Measurements from ENCODE around the gene KCNJ1. TPM values are rescaled to one million over a fixed set of nuclear protein-coding genes. Genes with fewer than 3 reads are reported as not detected.

The KCNJ1 gene
- total and polyA plus RNA-seq, 2 of the 8 experiments (the other 6 are each of a cell fraction or from before 2014, with no cell fraction given) = 0.17 to 0.23 TPM

DNA sequence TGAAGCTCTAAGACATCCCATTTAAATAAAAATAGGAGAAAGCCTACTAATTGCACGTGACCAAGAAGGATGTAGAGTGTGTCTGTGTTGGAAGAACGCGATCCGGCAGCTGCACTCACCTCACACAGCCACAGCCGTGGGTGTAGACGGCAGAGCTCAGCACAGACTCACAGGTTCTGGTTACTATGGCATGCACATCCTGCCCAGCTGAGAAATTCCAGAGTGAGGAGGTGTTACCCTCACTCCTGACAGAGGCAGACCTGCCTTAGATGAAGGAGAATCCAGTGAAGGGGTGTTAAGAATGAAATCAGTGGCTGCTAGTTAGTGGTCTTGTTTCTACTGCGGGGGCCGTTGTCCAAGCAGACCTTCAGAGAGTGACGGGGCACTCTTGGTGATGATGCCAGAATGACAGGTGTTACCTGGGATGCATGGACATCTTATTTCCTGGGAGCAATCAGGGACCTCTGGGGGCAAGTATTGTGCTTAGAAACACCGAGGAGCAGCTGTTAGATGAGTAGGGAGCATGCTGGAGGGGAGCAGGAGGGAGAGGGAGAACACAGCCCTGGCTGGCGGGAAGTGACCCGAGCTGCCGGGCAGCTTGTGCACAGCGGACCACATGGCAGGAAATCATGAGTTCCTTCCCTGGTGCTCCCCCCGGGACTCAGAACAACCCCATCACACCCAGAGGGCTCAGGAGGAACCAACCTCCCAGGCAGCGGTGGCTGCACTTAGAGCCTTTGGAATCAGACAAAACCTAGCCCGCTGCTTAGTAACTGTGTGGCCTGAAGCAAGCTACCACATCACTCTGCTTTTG, 36.4 kb upstream of the KCNJ1 start:
- Histone ChIP-seq H2BK5ac (ENCODE audit: low read depth, low read length) (no peak overlapping the region), H2BK15ac (ENCODE audit: low read length) (peak overlapping the region; percentile 35; the same call in 1 of the 2 replicates), H2BK120ac (replicated peaks; ENCODE audit: low read depth, low read length) (no peak overlapping the region), H3K79me1 (ENCODE audit: low read depth, low read length) (no peaks in the 10 kb centered on the region), H3K23me2 (ENCODE audit: low read depth, low read length) (peaks cover 6% of the 10 kb centered on the region; the same call in 1 of the 2 replicates), H3K79me2 (ENCODE audit: control insufficient read depth in 1 of 2, insufficient read depth in 2 of 2, low read length in 2 of 2) (no peaks in the 10 kb centered on the region), H3K14ac (ENCODE audit: insufficient read length) (no peak overlapping the region), H4K8ac (ENCODE audit: extremely low read depth, insufficient read depth, low read length) (no peak overlapping the region), H4K91ac (replicated peaks; ENCODE audit: insufficient read length, low read length) (no peak overlapping the region), H2BK12ac (ENCODE audit: low read depth, low read length) (no peak overlapping the region), H3K9ac (replicated peaks in 1 of 4; ENCODE audit: extremely low read depth in 1 of 4, low read depth in 3 of 4, low read length in 3 of 4) (no peak overlapping the region; a peak in 1 of 7 replicates), H2AFZ (ENCODE audit: low read length) (no peak overlapping the region), H2AK5ac (ENCODE audit: low read depth, low read length) (no peak overlapping the region), H3K18ac (ENCODE audit: extremely low read depth, low read length) (no peak overlapping the region), H3K27me3 (replicated peaks in 1 of 4; ENCODE audit: control insufficient read depth in 3 of 4, extremely low read depth in 1 of 4, insufficient read depth in 3 of 4, low read length in 3 of 4) (peaks cover 55 to 86% (median 80%) of the 10 kb centered on the region in 4 experiments), H3K56ac (replicated peaks; ENCODE audit: insufficient read length, low read depth, low read length) (no peak overlapping the region), H3K4me3 (ENCODE audit: extremely low read depth in 1 of 4, insufficient read depth in 2 of 4, low read depth in 3 of 4, low read length in 4 of 4) (peak overlapping the region; percentile 10 to 68 (median 26); a peak in 5 of 8 replicates), H4K20me1 (replicated peaks in 1 of 2; ENCODE audit: control insufficient read depth in 1 of 2, insufficient read depth in 2 of 2, low read length in 2 of 2) (peaks cover 3 to 16% of the 10 kb centered on the region in 2 experiments), H3K4me1 (replicated peaks in 1 of 4; ENCODE audit: control insufficient read depth in 3 of 4, insufficient read depth in 4 of 4, low read length in 3 of 4) (peaks cover 11 to 30% (median 23%) of the 10 kb centered on the region in 4 experiments), H3K4ac (replicated peaks; ENCODE audit: insufficient read length, low read depth, low read length) (no peak overlapping the region), H3K27ac (ENCODE audit: low read depth, low read length) (no peak overlapping the region), H3K4me2 (ENCODE audit: insufficient read depth in 1 of 2, low read depth in 2 of 2, low read length in 2 of 2) (peak overlapping the region; percentile 80 to 84), H2BK20ac (ENCODE audit: low read length) (no peak overlapping the region), H3K9me3 (ENCODE audit: insufficient read depth in 2 of 2, low read depth in 1 of 2, low read length in 1 of 2) (no peaks in the 10 kb centered on the region; a peak in 2 of 4 replicates), H3K36me3 (ENCODE audit: control insufficient read depth in 2 of 4, insufficient read depth in 4 of 4, low read length in 3 of 4) (no peaks in the 10 kb centered on the region), H3K23ac (ENCODE audit: insufficient read length) (no peak overlapping the region), H4K5ac (ENCODE audit: insufficient read length, low read depth, low read length) (no peak overlapping the region)
- ChIA-PET POLR2A (ENCODE audit: partially characterized antibody) (interaction anchor here (1.5 to 2.7 kb wide), 2 partner anchors 13 to 46 kb away, joined by 4 to 19 read pairs; partner anchors contain the start of gene KCNJ5), CTCF (ENCODE audit: partially characterized antibody) (interaction anchor here (0.5 to 14.9 kb wide), 11 partner anchors 14 to 82 kb away, joined by 3 to 332 read pairs (median 5); partner anchors contain the start of genes KCNJ5 and TP53AIP1)
- no peak for FAIRE-seq
- WGBS, 2 experiments (ENCODE audit: extremely low coverage in 1 of 2, insufficient coverage in 1 of 2, insufficient read length in 1 of 2, insufficient replicate concordance in 2 of 2, low coverage in 1 of 2, low lambda C conversion rate in 2 of 2, missing lambda C conversion rate in 1 of 2) = 4% methylated on average over 17 of the region's 17 CpGs; no CpG with 5 or more reads in 1 of the 2 experiments
- DNase-seq (ENCODE audit: low read depth in 1 of 2, low spot score in 2 of 2) = peak in 1 of 2 experiments; percentile 64
- no peak for TF ChIP-seq MAFK (IDR thresholded peaks at IDR 0.05; ENCODE audit: low read depth, low read length)
- peak; percentile 57; the same call in 1 of the 2 replicates for TF ChIP-seq SUZ12 (IDR thresholded peaks at IDR 0.05; ENCODE audit: low read length)
- TF ChIP-seq RXRA (IDR thresholded peaks at IDR 0.05; ENCODE audit: insufficient read depth, low read depth, low read length) = no peak
- TF ChIP-seq SIN3A (conservative IDR thresholded peaks at IDR 0.05 in 1 of 2, IDR thresholded peaks at IDR 0.05 in 1 of 2; ENCODE audit: low read depth in 1 of 2, low read length in 2 of 2) = peak in 1 of 2 experiments; percentile 57; a peak in 1 of 4 replicates
- TF ChIP-seq, protein P1, sequence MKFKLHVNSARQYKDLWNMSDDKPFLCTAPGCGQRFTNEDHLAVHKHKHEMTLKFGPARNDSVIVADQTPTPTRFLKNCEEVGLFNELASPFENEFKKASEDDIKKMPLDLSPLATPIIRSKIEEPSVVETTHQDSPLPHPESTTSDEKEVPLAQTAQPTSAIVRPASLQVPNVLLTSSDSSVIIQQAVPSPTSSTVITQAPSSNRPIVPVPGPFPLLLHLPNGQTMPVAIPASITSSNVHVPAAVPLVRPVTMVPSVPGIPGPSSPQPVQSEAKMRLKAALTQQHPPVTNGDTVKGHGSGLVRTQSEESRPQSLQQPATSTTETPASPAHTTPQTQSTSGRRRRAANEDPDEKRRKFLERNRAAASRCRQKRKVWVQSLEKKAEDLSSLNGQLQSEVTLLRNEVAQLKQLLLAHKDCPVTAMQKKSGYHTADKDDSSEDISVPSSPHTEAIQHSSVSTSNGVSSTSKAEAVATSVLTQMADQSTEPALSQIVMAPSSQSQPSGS (IDR thresholded peaks at IDR 0.05; ENCODE audit: low read length) = no peak
- TF ChIP-seq EP300 (IDR thresholded peaks at IDR 0.05; ENCODE audit: borderline replicate concordance in 1 of 2, low read depth in 2 of 2, low read length in 2 of 2) = no peak
- 0 out of 2 replicates have a peak, but pooled peaks have one; percentile 60 for TF ChIP-seq TCF12 (IDR thresholded peaks at IDR 0.05; ENCODE audit: low read depth, low read length)
- TF ChIP-seq CBX5 (IDR thresholded peaks at IDR 0.05; ENCODE audit: low read depth, low read length) = no peak

Measured in H1 (cell line).